NCI-H2171 (cell line): ENCODE measurements around the gene ADAP2.
"Not testable (repeated sequence)": the region's sequence is repeated elsewhere in the genome, so short reads cannot be mapped to it uniquely, and the experiment has no call there.

Experiments
- DNase-seq: peaks from one replicate; lab custom pipeline; 2025; lab: John Stamatoyannopoulos, UW

The ADAP2 gene

GRCh38 chr17:30969989-30970830, 48.5 kb downstream of the ADAP2 start:
- no peak for DNase-seq

GRCh38 chr17:30970831-30971567, 49.3 kb downstream of the ADAP2 start, which contains the start of gene RNF135:
Gene RNF135 (plus strand): TSS chr17:30971039. CDS start chr17:30971074, 35 bp downstream.
- peak; percentile 62 for DNase-seq

- no peak for DNase-seq
Observed at GRCh38 chr17:30975042-30975820, 53.5 kb downstream of the ADAP2 start.

- DNase-seq, result not testable (repeated sequence)
Observed at GRCh38 chr17:30979919-30980318, 58.2 kb downstream of the ADAP2 start.

GRCh38 chr17:30981531-30982519, 60.1 kb downstream of the ADAP2 start:
- DNase-seq, result no peak

- no peak for DNase-seq
Observed at GRCh38 chr17:30982855-30983254, 61.1 kb downstream of the ADAP2 start.

GRCh38 chr17:30990458-30990857, 68.7 kb downstream of the ADAP2 start:
- DNase-seq, result no peak

GRCh38 chr17:30992551-30992950, 70.8 kb downstream of the ADAP2 start:
- no peak for DNase-seq

GRCh38 chr17:30995347-30995746, 73.6 kb downstream of the ADAP2 start:
- no peak for DNase-seq

GRCh38 chr17:30996486-30996885, 74.7 kb downstream of the ADAP2 start:
- DNase-seq, result no peak

- DNase-seq, result no peak
Observed at GRCh38 chr17:30997270-30997669, 75.5 kb downstream of the ADAP2 start.

GRCh38 chr17:30997842-30998241, 76.1 kb downstream of the ADAP2 start:
- DNase-seq, result no peak

- no peak for DNase-seq
Observed at GRCh38 chr17:31002047-31002446, 80.3 kb downstream of the ADAP2 start.

GRCh38 chr17:31003225-31003866, 81.6 kb downstream of the ADAP2 start:
- DNase-seq, result no peak

GRCh38 chr17:31004160-31004559, 82.4 kb downstream of the ADAP2 start:
- DNase-seq, result no peak

GRCh38 chr17:31007695-31008373, 86.1 kb downstream of the ADAP2 start:
- DNase-seq, result no peak

GRCh38 chr17:31008374-31009041, 86.8 kb downstream of the ADAP2 start:
- no peak for DNase-seq
